Right atrium auricular region (tissue), 2 donors: ENCODE measurements around the gene SCAF4. TPM values are rescaled to one million over a fixed set of nuclear protein-coding genes. Genes with fewer than 3 reads are reported as not detected.

Experiments used
- DNase-seq: peaks from one replicate; pipeline ENCODE4 v3.0.0-alpha.2; 2019; ENCODE audit warnings: low spot score
- H3K27ac ChIP-seq, 2 donors: fragments of 200-600 bp; sonication (generic); 1 replicate in 1 of 2; 2 replicates in 1 of 2; pipeline ENCODE4 v1.5.1; 2016 to 2019
- H3K27me3 ChIP-seq, 2 donors: fragments of 200-600 bp; sonication (generic); one replicate each; pipeline versions ENCODE4 v1.5.1 to v1.6.0; 2017 to 2019
- H3K36me3 ChIP-seq: fragments of 200-600 bp; sonication (generic); one replicate; pipeline ENCODE4 v1.5.1; 2016
- H3K4me1 ChIP-seq, 2 donors: fragments of 200-600 bp; sonication (generic); one replicate each; pipeline versions ENCODE4 v1.5.1 to v1.6.0; 2017 to 2019
- H3K4me3 ChIP-seq, 2 donors: fragments of 200-600 bp; sonication (generic); 1 replicate in 1 of 2; 2 replicates in 1 of 2; pipeline ENCODE4 v1.5.1; 2017 to 2019; ENCODE audit warnings: mild to moderate bottlenecking in 1 of 2, moderate library complexity in 1 of 2
- H3K9me3 ChIP-seq, 2 donors: fragments of 200-600 bp; sonication (generic); one replicate each; pipeline ENCODE4 v1.5.1; 2019
- CTCF ChIP-seq, 2 donors: fragments of 200-600 bp; sonication (generic); IDR thresholded peaks; one replicate each; pipeline ENCODE4 v1.5.1; 2019; ENCODE audit warnings: antibody characterized with exemption in 2 of 2
- total RNA-seq, 2 donors: library from RNA; depleted of rRNA; stranded (reverse); fragments of >200 nt; gene quantifications; one replicate each; pipeline ENCODE4 v1.1.0, GENCODE V29; 2016

Gene SCAF4
- 10 to 100 TPM in 1 of 2 donors, 1 to 10 TPM in 1; 8.8 to 12.2 TPM for total RNA-seq

DNA sequence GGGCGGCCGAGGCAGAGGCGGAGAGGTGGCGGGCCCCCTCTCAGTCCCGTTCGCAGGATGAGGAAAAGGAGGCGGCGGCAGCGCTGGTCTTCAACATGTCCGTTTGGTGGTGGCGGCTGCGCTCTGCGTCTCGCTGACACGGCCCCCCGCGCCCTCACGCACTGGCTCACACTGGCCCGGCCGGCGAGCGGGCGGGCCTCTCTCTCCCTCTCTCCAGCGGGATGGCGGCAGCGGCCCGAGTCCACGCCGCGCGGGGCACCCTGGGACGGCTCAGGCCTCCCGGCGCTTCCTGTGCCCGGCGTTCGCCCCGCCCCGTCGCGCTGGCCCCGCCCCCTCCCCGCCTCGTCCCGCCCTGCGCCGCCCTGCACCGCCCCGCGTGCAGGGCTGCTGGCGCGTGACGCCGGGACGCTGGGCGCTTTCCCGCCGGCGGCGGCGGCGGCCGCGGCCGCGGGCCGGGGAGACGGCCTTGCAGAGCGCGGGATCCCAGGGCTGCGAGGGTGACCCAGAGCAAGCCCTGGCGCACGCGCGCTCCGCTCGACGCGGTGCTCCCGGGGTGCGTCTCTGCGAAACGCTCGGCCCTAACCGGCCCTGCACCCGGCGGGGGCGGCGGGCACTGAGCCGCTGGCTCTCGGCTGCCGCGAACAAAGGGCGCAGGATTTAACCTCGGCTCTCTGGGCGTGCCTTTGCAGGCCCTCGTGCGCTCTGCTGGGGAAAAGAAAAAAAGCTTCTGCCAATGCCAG, at the start of gene SCAF4:
Gene SCAF4, minus strand, starts transcription at position 262 of the 740 bp plus-strand sequence. CDS start 426 bp downstream, outside the sequence.
- DNase-seq, result peak; percentile 86
- peak within 1 kb of the TSS; percentile 96 to 98 for H3K27ac ChIP-seq
- no peaks in the 10 kb centered on the region for H3K27me3 ChIP-seq
- no peak for TF ChIP-seq CTCF (IDR thresholded peaks at IDR 0.05)
- no peaks in the 10 kb centered on the region for H3K36me3 ChIP-seq
- H3K4me3 ChIP-seq, result peak within 1 kb of the TSS; percentile 97 to 99
- peaks cover 0 to 44% of the 10 kb centered on the region in 2 donors for H3K4me1 ChIP-seq
- H3K9me3 ChIP-seq, result no peaks in the 10 kb centered on the region

DNA sequence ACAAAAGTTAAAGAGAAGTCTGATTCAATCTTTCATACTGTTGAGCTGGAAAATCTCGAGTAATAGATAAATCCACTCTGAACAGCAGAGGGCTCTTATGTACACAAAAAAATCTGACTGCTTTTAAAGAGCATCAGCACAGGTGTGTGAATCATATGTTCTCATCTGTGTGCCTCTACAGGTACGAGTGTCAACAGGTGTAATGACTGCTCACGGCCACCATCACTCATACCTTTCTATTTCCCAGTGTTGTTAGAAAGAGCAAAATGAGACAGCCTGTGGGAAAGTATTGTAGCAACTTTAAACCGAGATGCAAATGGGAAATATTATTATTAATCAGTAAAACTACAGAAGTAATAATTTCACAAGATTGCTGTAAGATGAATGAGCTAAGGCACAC, 49.0 kb upstream of the SCAF4 start:
- no peak for TF ChIP-seq CTCF (IDR thresholded peaks at IDR 0.05)
- Histone ChIP-seq H3K27me3 (no peaks in the 10 kb centered on the region), H3K4me1 (peaks cover 0 to 6% of the 10 kb centered on the region in 2 donors), H3K36me3 (no peaks in the 10 kb centered on the region), H3K4me3 (no peak overlapping the region), H3K9me3 (no peaks in the 10 kb centered on the region), H3K27ac (no peak overlapping the region)
- DNase-seq, result no peak

DNA sequence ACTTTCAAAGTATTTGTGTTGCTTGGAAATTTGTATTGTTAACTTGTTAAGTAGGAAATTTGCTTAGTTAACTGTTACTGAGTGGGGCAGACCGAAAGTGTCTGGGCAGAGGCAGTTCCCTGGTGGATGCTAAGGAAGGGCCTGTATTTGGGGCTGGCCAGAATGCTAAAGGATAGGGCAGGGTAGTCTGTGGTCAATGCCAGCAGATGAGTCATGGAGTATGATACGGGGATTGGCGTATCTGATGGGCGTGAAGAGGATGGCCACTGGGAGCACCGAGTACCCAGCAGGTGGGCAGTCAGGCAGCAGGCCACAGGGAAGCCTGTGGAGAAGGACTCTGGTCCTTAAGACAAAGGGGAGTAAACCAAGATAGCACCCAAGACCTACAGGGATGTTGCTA, 46.6 kb upstream of the SCAF4 start:
- H3K4me1 ChIP-seq, result peaks cover 0 to 6% of the 10 kb centered on the region in 2 donors
- no peak for DNase-seq
- H3K27ac ChIP-seq, result no peak overlapping the region
- H3K36me3 ChIP-seq, result no peaks in the 10 kb centered on the region
- no peak for TF ChIP-seq CTCF (IDR thresholded peaks at IDR 0.05)
- H3K4me3 ChIP-seq, result no peak overlapping the region
- H3K9me3 ChIP-seq, result no peaks in the 10 kb centered on the region
- no peaks in the 10 kb centered on the region for H3K27me3 ChIP-seq

DNA sequence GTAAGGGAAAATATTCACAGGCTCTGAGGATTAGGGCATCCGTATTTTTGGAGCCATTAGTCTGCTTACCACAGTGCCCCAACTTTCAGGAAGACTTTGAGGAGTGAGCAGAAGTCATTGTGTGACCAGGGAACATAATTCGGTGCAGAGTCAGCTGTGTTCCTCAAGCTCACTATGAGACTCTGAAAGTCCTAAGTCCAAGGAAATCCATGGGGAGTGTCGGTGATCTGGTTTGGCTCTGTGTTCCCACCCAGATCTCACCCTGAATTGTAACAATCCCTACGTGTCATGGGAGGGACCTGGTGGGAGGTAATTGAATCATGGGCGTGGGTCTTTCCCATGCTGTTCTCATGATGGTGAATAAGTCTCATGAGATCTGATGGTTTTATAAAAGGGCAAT, 45.9 kb upstream of the SCAF4 start:
- H3K4me1 ChIP-seq, result peaks cover 0 to 6% of the 10 kb centered on the region in 2 donors
- no peak overlapping the region for H3K27ac ChIP-seq
- no peaks in the 10 kb centered on the region for H3K9me3 ChIP-seq
- H3K36me3 ChIP-seq, result no peaks in the 10 kb centered on the region
- no peak for DNase-seq
- TF ChIP-seq CTCF (IDR thresholded peaks at IDR 0.05), result no peak
- no peaks in the 10 kb centered on the region for H3K27me3 ChIP-seq
- H3K4me3 ChIP-seq, result no peak overlapping the region

- H3K9me3 ChIP-seq, result no peaks in the 10 kb centered on the region
- TF ChIP-seq CTCF (IDR thresholded peaks at IDR 0.05), result no peak
- no peaks in the 10 kb centered on the region for H3K27me3 ChIP-seq
- no peak overlapping the region for H3K4me3 ChIP-seq
- no peak for DNase-seq
- H3K27ac ChIP-seq, result no peak overlapping the region
- H3K4me1 ChIP-seq, result no peaks in the 10 kb centered on the region
- no peaks in the 10 kb centered on the region for H3K36me3 ChIP-seq
Observed at GRCh38 chr21:31774031-31774430, 42.1 kb upstream of the SCAF4 start.
